ENCODE results near the gene BCL11B. TPM values are rescaled to one million over a fixed set of nuclear protein-coding genes. Genes with fewer than 3 reads are reported as not detected.

The BCL11B gene
- total and polyA plus RNA-seq, 2 donors from 2014 or later = 0.13 to 3.3 TPM

DNA sequence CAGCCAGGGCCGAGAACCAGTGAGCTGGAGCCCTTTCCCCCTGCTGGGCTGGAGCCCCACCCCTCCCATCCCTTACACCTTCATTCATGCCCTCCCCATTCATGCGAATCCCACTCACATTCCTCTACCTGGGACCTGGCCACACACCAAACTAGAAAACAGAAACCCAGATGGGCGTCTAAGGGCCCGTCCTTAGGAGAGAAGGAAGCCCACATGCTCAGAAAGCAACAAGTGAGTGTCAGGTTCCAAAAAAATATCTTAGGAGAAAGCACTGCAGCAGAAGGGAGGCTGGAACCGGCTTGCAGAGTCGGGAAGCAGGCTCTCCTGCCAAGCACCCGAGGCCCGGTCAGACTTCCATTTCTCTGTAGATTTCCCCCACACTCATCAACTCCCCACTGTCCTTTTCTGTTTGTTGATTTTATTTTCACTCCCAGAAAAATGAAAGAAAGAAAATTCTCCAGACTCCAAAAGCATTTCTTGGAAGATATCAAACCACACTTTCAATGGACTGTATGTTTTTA is 13.6 kb downstream of the BCL11B start:
- Histone ChIP-seq H3K4me1 (ENCODE audit: control insufficient read depth in 2 of 3, insufficient read depth in 2 of 3, low read depth in 1 of 3, low read length in 3 of 3) (peaks cover 0 to 2% (median 0%) of the 10 kb centered on the region in 3 donors), H3K9ac (ENCODE audit: low read length in 3 of 3) (no peak overlapping the region), H3K4me3 (ENCODE audit: low read length in 3 of 3) (no peak overlapping the region), H3K27me3 (ENCODE audit: control insufficient read depth, insufficient read depth, low read length) (peaks cover 7% of the 10 kb centered on the region), H3K36me3 (ENCODE audit: control insufficient read depth in 2 of 3, insufficient read depth in 3 of 3, low read length in 3 of 3) (no peaks in the 10 kb centered on the region), H3K27ac (ENCODE audit: low read depth in 2 of 2, low read length in 2 of 2) (no peak overlapping the region), H3K9me3 (ENCODE audit: control insufficient read depth in 2 of 3, insufficient read depth in 1 of 3, low read length in 3 of 3) (no peaks in the 10 kb centered on the region)
- no peak for TF ChIP-seq CTCF (IDR thresholded peaks at IDR 0.05; ENCODE audit: borderline replicate concordance, extremely low read depth, insufficient read depth)
- intact Hi-C loops (cut with DNase I) = no loop called here
- DNase-seq = peak in 3 of 5 donors; percentile 60 to 74 (median 70)
- FAIRE-seq = no peak

GRCh38 chr14:99257673-99258221 is 14.2 kb downstream of the BCL11B start:
- DNase-seq = no peak
- Histone ChIP-seq H3K9me3 (ENCODE audit: control insufficient read depth in 2 of 3, insufficient read depth in 1 of 3, low read length in 3 of 3) (no peaks in the 10 kb centered on the region), H3K36me3 (ENCODE audit: control insufficient read depth in 2 of 3, insufficient read depth in 3 of 3, low read length in 3 of 3) (no peaks in the 10 kb centered on the region), H3K4me3 (ENCODE audit: low read length in 3 of 3) (no peak overlapping the region), H3K27me3 (ENCODE audit: control insufficient read depth, insufficient read depth, low read length) (peaks cover 5% of the 10 kb centered on the region), H3K4me1 (ENCODE audit: control insufficient read depth in 2 of 3, insufficient read depth in 2 of 3, low read depth in 1 of 3, low read length in 3 of 3) (peaks cover 0 to 2% (median 0%) of the 10 kb centered on the region in 3 donors), H3K9ac (ENCODE audit: low read length in 3 of 3) (no peak overlapping the region), H3K27ac (ENCODE audit: low read depth in 2 of 2, low read length in 2 of 2) (no peak overlapping the region)
- intact Hi-C loops (cut with DNase I) = no loop called here
- no peak for FAIRE-seq
- no peak for TF ChIP-seq CTCF (IDR thresholded peaks at IDR 0.05; ENCODE audit: borderline replicate concordance, extremely low read depth, insufficient read depth)

DNA sequence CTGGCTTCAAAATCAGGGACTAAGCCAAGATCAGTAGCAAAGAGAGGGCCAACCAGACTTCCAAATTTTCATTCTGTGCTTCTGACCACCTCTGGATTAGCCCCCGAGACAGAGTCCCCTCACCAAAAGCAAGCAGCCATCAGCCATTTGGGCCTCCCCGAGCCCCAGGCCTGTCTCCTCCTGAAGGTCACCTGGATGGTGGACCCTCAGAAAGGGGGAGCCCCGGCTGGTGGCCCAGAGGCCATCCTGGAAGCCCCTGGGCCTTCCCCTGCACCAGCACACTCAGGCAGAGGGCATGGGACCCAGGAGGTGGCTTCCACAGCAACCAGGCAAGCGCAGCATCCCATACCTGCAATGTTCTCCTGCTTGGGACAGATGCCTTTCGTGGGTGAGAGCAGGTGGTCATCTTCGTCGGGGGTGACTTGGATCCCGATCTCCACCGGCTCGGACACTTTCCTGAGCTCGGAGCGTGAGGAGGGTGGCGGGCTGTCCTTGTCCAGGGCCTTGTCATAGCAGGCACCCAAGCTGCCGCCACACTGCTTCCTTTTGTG is 14.8 kb downstream of the BCL11B start:
- Histone ChIP-seq H3K4me3 (ENCODE audit: low read length in 3 of 3) (no peak overlapping the region), H3K9me3 (ENCODE audit: control insufficient read depth in 2 of 3, insufficient read depth in 1 of 3, low read length in 3 of 3) (no peaks in the 10 kb centered on the region), H3K4me1 (ENCODE audit: control insufficient read depth in 2 of 3, insufficient read depth in 2 of 3, low read depth in 1 of 3, low read length in 3 of 3) (peaks cover 0 to 2% (median 0%) of the 10 kb centered on the region in 3 donors), H3K27me3 (ENCODE audit: control insufficient read depth, insufficient read depth, low read length) (peaks cover 4% of the 10 kb centered on the region), H3K36me3 (ENCODE audit: control insufficient read depth in 2 of 3, insufficient read depth in 3 of 3, low read length in 3 of 3) (no peaks in the 10 kb centered on the region), H3K27ac (ENCODE audit: low read depth in 2 of 2, low read length in 2 of 2) (no peak overlapping the region), H3K9ac (ENCODE audit: low read length in 3 of 3) (no peak overlapping the region)
- DNase-seq = no peak
- FAIRE-seq = no peak
- TF ChIP-seq CTCF (IDR thresholded peaks at IDR 0.05; ENCODE audit: borderline replicate concordance, extremely low read depth, insufficient read depth) = no peak
- intact Hi-C loops (cut with DNase I) = no loop called here
